ENCODE data around the gene FAM227A. TPM values are rescaled to one million over a fixed set of nuclear protein-coding genes. Genes with fewer than 3 reads are reported as not detected.

The FAM227A gene
- polyA plus RNA-seq, 3 donors, result not detected

DNA sequence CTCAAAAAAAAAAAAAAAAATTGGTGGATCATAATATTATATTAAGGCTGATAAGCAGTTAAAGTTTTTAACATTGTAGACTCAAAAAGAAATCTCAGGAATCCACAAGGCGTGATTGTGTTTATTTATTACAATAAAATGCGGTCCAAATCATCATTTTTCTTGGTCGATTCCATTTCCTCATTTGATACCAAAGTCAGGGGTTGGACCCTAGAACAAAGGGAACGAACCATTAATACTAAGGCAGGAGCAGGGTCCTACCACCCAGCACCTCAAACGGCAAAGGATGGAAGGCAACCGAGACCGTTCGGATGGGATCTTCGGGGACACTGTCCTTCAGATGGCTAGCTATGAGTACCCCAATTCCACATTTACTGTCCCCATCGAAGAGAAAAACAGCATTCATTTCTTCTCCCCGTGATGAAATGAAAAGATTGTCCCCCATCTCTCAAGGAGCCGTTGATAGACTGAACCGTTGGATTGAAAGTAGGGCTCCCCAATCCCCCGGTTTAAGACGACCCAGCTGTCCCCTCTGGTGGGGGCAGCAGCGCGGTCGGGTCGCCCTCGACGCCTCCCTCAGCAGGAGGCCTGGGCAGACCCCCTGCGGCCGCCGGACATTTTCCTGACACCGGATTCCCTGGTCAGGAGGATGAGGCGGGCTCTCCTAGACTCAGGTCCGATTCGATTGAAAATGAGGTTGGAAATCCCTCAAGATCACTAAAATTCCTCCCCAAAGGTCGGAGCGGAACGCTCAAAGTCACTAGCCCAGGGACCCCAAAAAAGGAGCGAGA, 86.8 kb downstream of the FAM227A start:
- Mint-ChIP-seq H3K9me3 (peaks cover 0 to 7% (median 2%) of the 10 kb centered on the region in 7 donors), H3K27me3 (ENCODE audit: low read depth in 3 of 3) (peaks cover 74 to 82% (median 78%) of the 10 kb centered on the region in 3 donors), H3K27ac (peak overlapping the region in 1 of 7 donors; percentile 43), H3K4me3 (peak overlapping the region; percentile 77 to 93), H3K36me3 (peaks cover 0 to 13% of the 10 kb centered on the region in 2 donors), H3K4me1 (peaks cover 37% of the 10 kb centered on the region)
- intact Hi-C loops (cut with micrococcal nuclease), result loop anchor here (5.0 kb wide), 1 partner anchor 57 kb away; no protein-coding TSS in a partner anchor
- DNase-seq, result no peak
- Histone ChIP-seq H3K9me3 (replicated peaks in 1 of 2; ENCODE audit: control insufficient read depth in 1 of 2, insufficient read depth in 1 of 2, low read length in 2 of 2) (no peaks in the 10 kb centered on the region), H3K4me1 (ENCODE audit: control insufficient read depth in 1 of 2, insufficient read depth in 2 of 2, low read length in 2 of 2) (peaks cover 25 to 39% of the 10 kb centered on the region in 2 donors), H3K27ac (ENCODE audit: low read depth in 1 of 2, low read length in 2 of 2) (no peak overlapping the region), H3K4me2 (replicated peaks; ENCODE audit: extremely low read depth, low read length, poor library complexity, severe bottlenecking) (peak overlapping the region; percentile 76), H4K20me1 (ENCODE audit: insufficient read depth, low read length) (peaks cover 6% of the 10 kb centered on the region), H3K27me3 (ENCODE audit: control insufficient read depth in 2 of 2, insufficient read depth in 2 of 2, low read length in 2 of 2) (peaks cover 64 to 79% of the 10 kb centered on the region in 2 donors), H3K9ac (ENCODE audit: insufficient read depth, low read length, poor library complexity, severe bottlenecking) (no peak overlapping the region), H3K79me2 (ENCODE audit: insufficient read depth, low read length) (no peaks in the 10 kb centered on the region), H3K36me3 (replicated peaks in 1 of 2; ENCODE audit: control insufficient read depth in 1 of 2, insufficient read depth in 2 of 2, low read length in 2 of 2) (no peaks in the 10 kb centered on the region), H3K4me3 (replicated peaks in 1 of 3; ENCODE audit: low read depth in 2 of 3, low read length in 3 of 3) (peak overlapping the region in 2 of 3 experiments; percentile 7 to 72), H2AFZ (ENCODE audit: insufficient read depth, low read depth, low read length, poor library complexity, severe bottlenecking) (no peak overlapping the region)
- WGBS (ENCODE audit: insufficient coverage), result 48% methylated on average over 17 of the region's 32 CpGs
- no peak for TF ChIP-seq CTCF (IDR thresholded peaks at IDR 0.05)

DNA sequence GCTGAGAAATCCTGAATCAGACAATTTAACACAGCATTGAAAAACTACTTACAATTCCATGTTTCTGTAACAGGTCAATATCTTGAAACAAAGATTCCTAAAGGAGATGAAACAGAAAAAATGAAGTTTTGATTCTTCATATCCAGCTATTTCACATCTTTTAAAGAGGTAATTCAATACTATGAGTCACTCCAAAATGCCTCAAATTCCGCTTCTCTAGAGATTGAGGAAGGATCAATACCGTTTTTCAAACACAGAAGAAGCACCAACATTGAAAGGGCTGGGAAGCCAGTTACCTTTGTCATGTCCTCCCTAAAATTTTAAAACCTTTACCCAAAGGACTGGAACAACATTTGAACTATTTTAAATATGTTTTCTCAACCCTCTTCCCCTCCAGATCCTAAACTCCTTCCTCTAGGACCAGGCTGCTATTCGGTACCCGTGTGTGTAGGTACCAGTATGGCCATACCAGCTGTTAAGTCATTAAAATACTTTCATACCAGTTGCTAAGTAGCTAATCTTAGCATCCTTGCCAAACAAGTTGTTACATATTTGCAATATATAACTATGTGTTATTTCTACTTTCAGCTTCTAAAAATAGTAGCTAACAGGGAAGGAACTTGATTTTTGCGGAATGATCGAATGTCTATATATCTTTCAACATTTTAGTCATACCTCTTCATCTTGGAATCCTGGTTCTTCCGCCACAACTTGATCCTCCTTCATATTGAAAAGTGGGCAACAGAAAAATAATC, 88.5 kb downstream of the FAM227A start:
- no peaks in the 10 kb centered on the region for H3K9me3 ChIP-seq (replicated peaks in 1 of 2; ENCODE audit: control insufficient read depth in 1 of 2, insufficient read depth in 1 of 2, low read length in 2 of 2)
- H3K4me3 Mint-ChIP-seq, result peak overlapping the region in 1 of 2 donors; percentile 93
- H3K4me1 ChIP-seq (ENCODE audit: control insufficient read depth in 1 of 2, insufficient read depth in 2 of 2, low read length in 2 of 2), result peaks cover 25 to 39% of the 10 kb centered on the region in 2 donors
- H3K4me2 ChIP-seq (replicated peaks; ENCODE audit: extremely low read depth, low read length, poor library complexity, severe bottlenecking), result peak overlapping the region; percentile 0
- intact Hi-C loops (cut with micrococcal nuclease), result loop anchor here (5.0 kb wide), 1 partner anchor 55 kb away; no protein-coding TSS in a partner anchor
- H3K27ac ChIP-seq (ENCODE audit: low read depth in 1 of 2, low read length in 2 of 2), result no peak overlapping the region
- H3K9ac ChIP-seq (ENCODE audit: insufficient read depth, low read length, poor library complexity, severe bottlenecking), result no peak overlapping the region
- H3K36me3 Mint-ChIP-seq, result peaks cover 0 to 13% of the 10 kb centered on the region in 2 donors
- no peaks in the 10 kb centered on the region for H3K79me2 ChIP-seq (ENCODE audit: insufficient read depth, low read length)
- H3K27me3 Mint-ChIP-seq (ENCODE audit: low read depth in 3 of 3), result peaks cover 83 to 95% (median 89%) of the 10 kb centered on the region in 3 donors
- no peak overlapping the region for H2AFZ ChIP-seq (ENCODE audit: insufficient read depth, low read depth, low read length, poor library complexity, severe bottlenecking)
- TF ChIP-seq CTCF (IDR thresholded peaks at IDR 0.05), result no peak
- H3K27me3 ChIP-seq (ENCODE audit: control insufficient read depth in 2 of 2, insufficient read depth in 2 of 2, low read length in 2 of 2), result peaks cover 70 to 90% of the 10 kb centered on the region in 2 donors
- H3K36me3 ChIP-seq (replicated peaks in 1 of 2; ENCODE audit: control insufficient read depth in 1 of 2, insufficient read depth in 2 of 2, low read length in 2 of 2), result no peaks in the 10 kb centered on the region
- H3K4me1 Mint-ChIP-seq, result peaks cover 37% of the 10 kb centered on the region
- H3K27ac Mint-ChIP-seq, result peak overlapping the region in 2 of 7 donors; percentile 13 to 81
- H4K20me1 ChIP-seq (ENCODE audit: insufficient read depth, low read length), result peaks cover 6% of the 10 kb centered on the region
- peaks cover 0 to 7% (median 3%) of the 10 kb centered on the region in 7 donors for H3K9me3 Mint-ChIP-seq
- DNase-seq, result peak in 1 of 3 donors; percentile 10
- WGBS (ENCODE audit: insufficient coverage), result no CpG with 5 or more reads among the region's 7 CpGs
- H3K4me3 ChIP-seq (replicated peaks in 1 of 3; ENCODE audit: low read depth in 2 of 3, low read length in 3 of 3), result no peak overlapping the region

All from CD14-positive monocyte (primary cell).